Endodermal cell (in vitro differentiated cells): ENCODE measurements around the gene ADRB1. TPM values are rescaled to one million over a fixed set of nuclear protein-coding genes. Genes with fewer than 3 reads are reported as not detected.

ENCODE experiments used
- DNase-seq: peaks from one replicate; pipeline ENCODE4 v3.0.0-alpha.2; 2017
- H3K27ac ChIP-seq: 2 replicates; pipeline ENCODE4 v1.5.1; 2013; ENCODE audit warnings: mild to moderate bottlenecking, low read depth, low read length, moderate library complexity
- H3K27me3 ChIP-seq: 2 replicates; pipeline ENCODE4 v1.6.1; 2013; ENCODE audit warnings: mild to moderate bottlenecking, low read length, moderate library complexity; ENCODE audit not compliant: insufficient read depth, control insufficient read depth, poor library complexity, severe bottlenecking
- H3K36me3 ChIP-seq: 2 replicates; pipeline ENCODE4 v1.7.0; 2013; ENCODE audit warnings: mild to moderate bottlenecking, low read length, moderate library complexity; ENCODE audit not compliant: control insufficient read depth, insufficient read depth
- H3K4me1 ChIP-seq: one replicate; pipeline ENCODE4 v1.7.0; 2013; ENCODE audit warnings: low read length; ENCODE audit not compliant: control insufficient read depth, insufficient read depth
- H3K4me3 ChIP-seq: 2 replicates; pipeline ENCODE4 v1.5.1; 2013; ENCODE audit warnings: mild to moderate bottlenecking, low read length, moderate library complexity
- H3K9ac ChIP-seq: 2 replicates; pipeline ENCODE4 v1.6.1; 2013; ENCODE audit warnings: mild to moderate bottlenecking, low read length, moderate library complexity; ENCODE audit not compliant: poor library complexity, severe bottlenecking; ENCODE audit errors: extremely low read depth
- H3K9me3 ChIP-seq: 2 replicates; pipeline ENCODE4 v1.6.1; 2013; ENCODE audit warnings: mild to moderate bottlenecking, low read length, moderate library complexity; ENCODE audit not compliant: control insufficient read depth
- H3K27ac Mint-ChIP-seq: 2 replicates; pipeline ENCODE4 v1.8.0; 2020; ENCODE audit warnings: mixed read lengths
- H3K27me3 Mint-ChIP-seq: 2 replicates; pipeline ENCODE4 v1.8.0; 2021; ENCODE audit warnings: mild to moderate bottlenecking, mixed read lengths; ENCODE audit not compliant: insufficient read depth
- H3K36me3 Mint-ChIP-seq: 2 replicates; pipeline ENCODE4 v1.8.0; 2020; ENCODE audit warnings: low read depth, mixed read lengths
- H3K4me1 Mint-ChIP-seq: 2 replicates; pipeline ENCODE4 v1.8.0; 2020; ENCODE audit warnings: mixed read lengths
- H3K4me3 Mint-ChIP-seq: 2 replicates; pipeline ENCODE4 v1.8.0; 2020; ENCODE audit warnings: mild to moderate bottlenecking, moderate library complexity, mixed read lengths
- H3K9me3 Mint-ChIP-seq: 2 replicates; pipeline ENCODE4 v1.8.0; 2020; ENCODE audit warnings: mild to moderate bottlenecking, mixed read lengths
- WGBS, 2 experiments: methylation state at CpG; one replicate each; pipeline versions ENCODE4 v1.1.5 to v1.1.7; 2013; ENCODE audit warnings: missing lambda C conversion rate in 2 of 2, mixed read lengths in 1 of 2; ENCODE audit not compliant: insufficient coverage in 1 of 2, insufficient read length in 1 of 2; 5-methylcytosine and 5-hydroxymethylcytosine counted together
- total RNA-seq, 2 donors: library from RNA; stranded (reverse); fragmentation: NEBNext Ultra II Directional in 1 of 2; extraction: Animal tissue kit (Norgen Biotek cat#: 25700) in 1 of 2; gene quantifications; 2 replicates in 1 of 2; 3 replicates in 1 of 2; pipeline ENCODE4 v1.2.1, GENCODE V29; 2021
- TF ChIP-seq, protein P1 (sequence below): fragments of 200-600 bp; sonication (generic); conservative IDR thresholded peaks from 2 replicates; pipeline ENCODE4 v1.5.0; 2021; ENCODE audit warnings: antibody characterized with exemption, mild to moderate bottlenecking

ADRB1 gene
- total RNA-seq, 2 donors from 2014 or later, result not detected

GRCh38 chr10:114003161-114003941 lies 40.3 kb upstream of the ADRB1 start:
- Mint-ChIP-seq H3K36me3 (no peaks in the 10 kb centered on the region), H3K27ac (no peak overlapping the region), H3K27me3 (peaks cover 7% of the 10 kb centered on the region), H3K4me1 (no peaks in the 10 kb centered on the region), H3K4me3 (no peak overlapping the region), H3K9me3 (no peaks in the 10 kb centered on the region)
- TF ChIP-seq, protein P1, sequence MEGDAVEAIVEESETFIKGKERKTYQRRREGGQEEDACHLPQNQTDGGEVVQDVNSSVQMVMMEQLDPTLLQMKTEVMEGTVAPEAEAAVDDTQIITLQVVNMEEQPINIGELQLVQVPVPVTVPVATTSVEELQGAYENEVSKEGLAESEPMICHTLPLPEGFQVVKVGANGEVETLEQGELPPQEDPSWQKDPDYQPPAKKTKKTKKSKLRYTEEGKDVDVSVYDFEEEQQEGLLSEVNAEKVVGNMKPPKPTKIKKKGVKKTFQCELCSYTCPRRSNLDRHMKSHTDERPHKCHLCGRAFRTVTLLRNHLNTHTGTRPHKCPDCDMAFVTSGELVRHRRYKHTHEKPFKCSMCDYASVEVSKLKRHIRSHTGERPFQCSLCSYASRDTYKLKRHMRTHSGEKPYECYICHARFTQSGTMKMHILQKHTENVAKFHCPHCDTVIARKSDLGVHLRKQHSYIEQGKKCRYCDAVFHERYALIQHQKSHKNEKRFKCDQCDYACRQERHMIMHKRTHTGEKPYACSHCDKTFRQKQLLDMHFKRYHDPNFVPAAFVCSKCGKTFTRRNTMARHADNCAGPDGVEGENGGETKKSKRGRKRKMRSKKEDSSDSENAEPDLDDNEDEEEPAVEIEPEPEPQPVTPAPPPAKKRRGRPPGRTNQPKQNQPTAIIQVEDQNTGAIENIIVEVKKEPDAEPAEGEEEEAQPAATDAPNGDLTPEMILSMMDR, result no peak
- no peaks in the 10 kb centered on the region for H3K4me1 ChIP-seq
- 93 to 98% methylated on average over 9 of the region's 9 CpGs for WGBS, 2 experiments
- DNase-seq, result no peak
- H3K27me3 ChIP-seq, result no peaks in the 10 kb centered on the region
- no peak overlapping the region for H3K27ac ChIP-seq
- no peaks in the 10 kb centered on the region for H3K36me3 ChIP-seq
- no peak overlapping the region for H3K4me3 ChIP-seq
- H3K9ac ChIP-seq, result no peak overlapping the region
- H3K9me3 ChIP-seq, result no peaks in the 10 kb centered on the region

DNA sequence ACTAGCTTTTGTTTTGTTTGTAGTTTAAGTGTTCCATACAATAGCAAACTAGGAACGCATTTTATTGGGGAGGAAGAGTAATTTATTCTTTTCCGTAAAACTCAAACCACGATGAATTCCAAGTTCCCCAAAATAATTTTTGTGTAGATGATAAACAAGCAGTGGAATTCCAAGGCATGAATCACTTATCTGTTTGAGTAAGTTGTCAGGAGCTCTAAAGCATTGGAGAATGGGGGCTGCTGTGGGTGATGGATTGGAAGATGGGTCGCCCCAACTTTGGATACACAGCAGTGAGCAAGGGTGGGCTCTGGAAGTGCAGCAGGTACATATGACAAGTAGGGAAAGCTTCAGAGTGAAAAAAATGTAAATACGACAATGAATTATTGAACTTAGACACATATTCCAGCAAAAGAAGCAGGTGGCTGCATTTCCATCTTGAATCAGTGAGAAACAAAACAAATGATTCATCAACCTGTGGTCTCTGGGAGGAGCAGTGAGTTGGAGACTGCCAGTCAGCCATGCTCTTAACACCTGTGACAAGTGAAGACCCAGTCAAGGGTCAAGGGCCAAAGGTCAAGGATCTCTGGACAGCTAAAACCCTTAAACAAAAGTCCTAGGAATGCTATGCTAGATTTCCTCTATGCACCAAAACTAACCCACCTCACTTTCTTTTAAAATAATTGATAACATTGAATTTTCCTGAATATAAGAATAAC lies 34.2 kb upstream of the ADRB1 start:
- H3K27ac Mint-ChIP-seq, result no peak overlapping the region
- no peaks in the 10 kb centered on the region for H3K4me1 Mint-ChIP-seq
- peaks cover 9% of the 10 kb centered on the region for H3K27me3 Mint-ChIP-seq
- H3K36me3 Mint-ChIP-seq, result no peaks in the 10 kb centered on the region
- TF ChIP-seq, protein P1, result no peak
- Histone ChIP-seq H3K27ac (no peak overlapping the region), H3K9me3 (no peaks in the 10 kb centered on the region), H3K4me1 (no peaks in the 10 kb centered on the region), H3K9ac (no peak overlapping the region), H3K36me3 (no peaks in the 10 kb centered on the region), H3K4me3 (no peak overlapping the region), H3K27me3 (no peaks in the 10 kb centered on the region)
- no peaks in the 10 kb centered on the region for H3K9me3 Mint-ChIP-seq
- 94 to 100% methylated on average over 2 to 5 of the region's 5 CpGs for WGBS, 2 experiments
- no peak overlapping the region for H3K4me3 Mint-ChIP-seq
- no peak for DNase-seq

- Mint-ChIP-seq H3K36me3 (no peaks in the 10 kb centered on the region), H3K9me3 (peaks cover under 1% of the 10 kb centered on the region), H3K4me1 (no peaks in the 10 kb centered on the region), H3K27ac (no peak overlapping the region), H3K4me3 (no peak overlapping the region), H3K27me3 (peaks cover 3% of the 10 kb centered on the region)
- Histone ChIP-seq H3K9me3 (peaks cover 3% of the 10 kb centered on the region), H3K4me3 (no peak overlapping the region), H3K36me3 (no peaks in the 10 kb centered on the region), H3K27ac (no peak overlapping the region), H3K27me3 (no peaks in the 10 kb centered on the region), H3K9ac (no peak overlapping the region), H3K4me1 (no peaks in the 10 kb centered on the region)
- TF ChIP-seq, protein P1, result no peak
- no peak for DNase-seq
- WGBS, 2 experiments, result 83% methylated on average over 2 of the region's 2 CpGs; no CpG with 5 or more reads in 1 of the 2 experiments
Observed at GRCh38 chr10:114010316-114010715, 33.4 kb upstream of the ADRB1 start.
